ENCODE data around the gene MS4A7. TPM values are rescaled to one million over a fixed set of nuclear protein-coding genes. Genes with fewer than 3 reads are reported as not detected.

MS4A7 gene
- total and polyA plus RNA-seq, 2 donors (not counting 1 experiment from before 2014, with no cell fraction given): not detected

DNA sequence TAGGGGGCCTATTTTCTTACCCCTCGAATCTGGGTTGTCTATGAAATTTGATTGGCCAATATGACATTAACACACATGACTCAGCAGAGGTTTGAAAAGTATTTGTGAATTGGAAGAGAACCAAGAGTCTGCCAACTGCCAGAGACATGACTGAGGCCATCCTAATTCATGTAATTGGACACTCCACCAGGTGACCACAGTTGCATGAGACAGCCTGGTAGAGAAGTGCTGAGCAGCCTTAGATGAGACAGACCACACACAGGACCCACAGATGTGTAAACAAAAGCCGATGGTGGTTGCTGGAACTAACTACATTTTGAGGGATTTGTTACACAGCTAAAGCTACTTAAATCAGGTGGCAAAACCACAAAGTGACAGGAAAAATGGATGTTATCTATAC lies 50.2 kb downstream of the MS4A7 start:
- no peaks in the 10 kb centered on the region for H3K79me2 ChIP-seq (ENCODE audit: control insufficient read depth, insufficient read depth, low read length)
- no peak for TF ChIP-seq EZH2 (IDR thresholded peaks at IDR 0.05; ENCODE audit: low read length, missing control alignments)
- no peak for TF ChIP-seq CTCF (conservative IDR thresholded peaks at IDR 0.05 in 1 of 2, IDR thresholded peaks at IDR 0.05 in 1 of 2; ENCODE audit: low read depth in 1 of 2, low read length in 2 of 2)
- H3K4me3 ChIP-seq (replicated peaks in 1 of 4; ENCODE audit: control extremely low read depth in 1 of 4, insufficient read depth in 1 of 4, low read depth in 3 of 4, low read length in 4 of 4): no peak overlapping the region
- no peaks in the 10 kb centered on the region for H3K9me3 ChIP-seq (ENCODE audit: control insufficient read depth, insufficient read depth, low read depth, low read length)
- H3K27me3 ChIP-seq (ENCODE audit: control insufficient read depth, insufficient read depth, low read length): no peaks in the 10 kb centered on the region
- no peak overlapping the region for H3K4me2 ChIP-seq (ENCODE audit: extremely low read depth, insufficient read depth, low read length)
- H2AFZ ChIP-seq (ENCODE audit: low read length): no peak overlapping the region
- H3K4me1 ChIP-seq (ENCODE audit: control insufficient read depth, extremely low read depth, insufficient read depth, low read length): no peaks in the 10 kb centered on the region
- no peak overlapping the region for H3K9ac ChIP-seq (ENCODE audit: insufficient read depth, low read length)
- H3K36me3 ChIP-seq (ENCODE audit: control insufficient read depth, insufficient read depth, low read length): no peaks in the 10 kb centered on the region
- no peaks in the 10 kb centered on the region for H4K20me1 ChIP-seq (ENCODE audit: control insufficient read depth, extremely low read depth, insufficient read depth, low read length)
- no peak for DNase-seq (ENCODE audit: low read depth in 2 of 2)
- no peak overlapping the region for H3K27ac ChIP-seq (ENCODE audit: insufficient read depth, low read length)

DNA sequence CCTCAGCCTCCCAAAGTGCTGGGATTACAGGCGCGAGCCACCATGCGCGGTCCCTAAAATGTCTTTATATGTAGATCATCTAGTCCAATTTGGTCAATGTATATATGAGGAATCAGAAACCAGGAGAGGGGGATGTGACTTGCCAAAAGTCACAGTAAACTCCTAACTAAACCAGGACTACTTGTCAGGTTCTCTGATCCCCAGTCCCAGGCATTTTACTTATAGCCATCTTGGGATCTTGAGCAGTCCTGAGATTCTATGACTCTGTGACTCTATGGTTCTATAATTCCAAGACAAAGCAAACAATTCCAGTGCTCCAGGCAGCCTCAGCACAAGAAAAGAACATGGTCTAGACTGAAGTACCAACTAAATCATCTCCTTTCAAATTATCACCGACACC lies 50.9 kb downstream of the MS4A7 start, which contains the start of gene MS4A5:
TSS of gene MS4A5 (plus strand) at position 301 of the 400 bp plus-strand sequence. CDS start 103 bp downstream, outside the sequence.
- no peak for TF ChIP-seq EZH2 (IDR thresholded peaks at IDR 0.05; ENCODE audit: low read length, missing control alignments)
- no peak for TF ChIP-seq CTCF (conservative IDR thresholded peaks at IDR 0.05 in 1 of 2, IDR thresholded peaks at IDR 0.05 in 1 of 2; ENCODE audit: low read depth in 1 of 2, low read length in 2 of 2)
- H3K4me1 ChIP-seq (ENCODE audit: control insufficient read depth, extremely low read depth, insufficient read depth, low read length): no peaks in the 10 kb centered on the region
- no peaks in the 10 kb centered on the region for H3K36me3 ChIP-seq (ENCODE audit: control insufficient read depth, insufficient read depth, low read length)
- H3K27me3 ChIP-seq (ENCODE audit: control insufficient read depth, insufficient read depth, low read length): no peaks in the 10 kb centered on the region
- no peaks in the 10 kb centered on the region for H3K9me3 ChIP-seq (ENCODE audit: control insufficient read depth, insufficient read depth, low read depth, low read length)
- H3K4me3 ChIP-seq (replicated peaks in 1 of 4; ENCODE audit: control extremely low read depth in 1 of 4, insufficient read depth in 1 of 4, low read depth in 3 of 4, low read length in 4 of 4): no peak within 1 kb of the TSS
- no peaks in the 10 kb centered on the region for H3K79me2 ChIP-seq (ENCODE audit: control insufficient read depth, insufficient read depth, low read length)
- H3K4me2 ChIP-seq (ENCODE audit: extremely low read depth, insufficient read depth, low read length): no peak within 1 kb of the TSS
- H3K27ac ChIP-seq (ENCODE audit: insufficient read depth, low read length): no peak within 1 kb of the TSS
- H2AFZ ChIP-seq (ENCODE audit: low read length): no peak within 1 kb of the TSS
- no peaks in the 10 kb centered on the region for H4K20me1 ChIP-seq (ENCODE audit: control insufficient read depth, extremely low read depth, insufficient read depth, low read length)
- H3K9ac ChIP-seq (ENCODE audit: insufficient read depth, low read length): no peak within 1 kb of the TSS
- no peak for DNase-seq (ENCODE audit: low read depth in 2 of 2)

- TF ChIP-seq CTCF (conservative IDR thresholded peaks at IDR 0.05 in 1 of 2, IDR thresholded peaks at IDR 0.05 in 1 of 2; ENCODE audit: low read depth in 1 of 2, low read length in 2 of 2) (no peak), EZH2 (IDR thresholded peaks at IDR 0.05; ENCODE audit: low read length, missing control alignments) (no peak)
- no peak overlapping the region for H3K4me2 ChIP-seq (ENCODE audit: extremely low read depth, insufficient read depth, low read length)
- DNase-seq (ENCODE audit: low read depth in 2 of 2): no peak
- H3K9ac ChIP-seq (ENCODE audit: insufficient read depth, low read length): no peak overlapping the region
- no peaks in the 10 kb centered on the region for H3K27me3 ChIP-seq (ENCODE audit: control insufficient read depth, insufficient read depth, low read length)
- no peaks in the 10 kb centered on the region for H3K79me2 ChIP-seq (ENCODE audit: control insufficient read depth, insufficient read depth, low read length)
- no peak overlapping the region for H3K4me3 ChIP-seq (replicated peaks in 1 of 4; ENCODE audit: control extremely low read depth in 1 of 4, insufficient read depth in 1 of 4, low read depth in 3 of 4, low read length in 4 of 4)
- no peaks in the 10 kb centered on the region for H3K4me1 ChIP-seq (ENCODE audit: control insufficient read depth, extremely low read depth, insufficient read depth, low read length)
- no peak overlapping the region for H2AFZ ChIP-seq (ENCODE audit: low read length)
- no peaks in the 10 kb centered on the region for H3K36me3 ChIP-seq (ENCODE audit: control insufficient read depth, insufficient read depth, low read length)
- H3K9me3 ChIP-seq (ENCODE audit: control insufficient read depth, insufficient read depth, low read depth, low read length): no peaks in the 10 kb centered on the region
- no peaks in the 10 kb centered on the region for H4K20me1 ChIP-seq (ENCODE audit: control insufficient read depth, extremely low read depth, insufficient read depth, low read length)
- H3K27ac ChIP-seq (ENCODE audit: insufficient read depth, low read length): no peak overlapping the region
Observed at GRCh38 chr11:60431251-60431650, 52.9 kb downstream of the MS4A7 start.
